Measurements from ENCODE around the gene UPP1. TPM values are rescaled to one million over a fixed set of nuclear protein-coding genes. Genes with fewer than 3 reads are reported as not detected.
A peak's percentile ranks its signal among the peaks of the same experiment; 100 is the strongest.
"Not testable (repeated sequence)": the region's sequence is repeated elsewhere in the genome, so short reads cannot be mapped to it uniquely, and the experiment has no call there.

Gene UPP1
- total and polyA plus RNA-seq, 3 experiments from 2014 or later = 92.3 to 106 (median 93.1) TPM

DNA sequence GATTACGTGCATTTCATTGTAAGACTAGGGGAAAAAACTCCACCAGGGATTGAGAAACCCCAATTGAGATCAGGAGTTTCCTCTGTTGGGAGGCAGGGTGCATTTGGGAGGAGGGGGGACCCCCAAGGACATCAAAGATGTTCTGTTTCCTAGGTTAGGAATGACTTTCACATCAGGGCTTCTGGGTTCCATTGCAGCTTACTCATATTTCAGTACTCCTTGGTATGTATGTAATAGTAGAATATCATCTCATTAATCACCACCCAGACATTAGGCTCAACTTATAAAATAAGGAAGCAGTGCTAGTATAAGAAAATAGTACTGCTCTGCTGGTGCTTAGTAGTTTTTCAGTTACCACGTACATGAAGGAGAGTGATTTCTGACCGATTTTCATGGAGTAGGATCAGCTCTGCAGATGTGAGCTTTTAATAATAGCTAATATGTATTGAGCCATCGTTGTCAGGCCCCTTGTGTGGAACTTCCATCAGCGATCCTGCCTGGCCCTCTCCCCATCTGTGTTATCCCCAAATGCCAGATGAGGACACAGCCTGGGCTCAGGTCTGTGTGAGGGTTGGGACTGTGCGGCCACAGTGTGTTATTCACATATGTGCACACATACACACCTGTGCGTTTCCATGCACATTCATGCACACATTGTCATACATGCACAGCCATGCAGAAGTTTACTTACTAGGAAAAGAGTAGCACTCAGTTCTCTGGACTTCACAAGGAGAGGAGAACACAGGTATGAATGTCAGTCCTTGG is 23.5 kb downstream of the UPP1 start:
- peaks cover 11% of the 10 kb centered on the region for H3K36me3 ChIP-seq (ENCODE audit: insufficient read depth, low read length)
- Mint-ChIP-seq H3K27ac (no peak overlapping the region), H3K4me1 (peaks cover 11 to 12% (median 12%) of the 10 kb centered on the region in 3 donors), H3K27me3 (peaks cover 0 to 2% of the 10 kb centered on the region in 2 donors), H3K9me3 (no peaks in the 10 kb centered on the region), H3K36me3 (peaks cover 0 to 20% (median 5%) of the 10 kb centered on the region in 3 donors), H3K4me3 (no peak overlapping the region)
- no peaks in the 10 kb centered on the region for H3K27me3 ChIP-seq (ENCODE audit: insufficient read depth, low read length, poor library complexity, severe bottlenecking)
- no peak for DNase-seq
- ChIA-PET POLR2A (no interaction called here), CTCF (interaction anchor here (12.9 kb wide), 1 partner anchor 121 kb away, joined by 140 read pairs; no protein-coding TSS in a partner anchor)
- H3K27ac ChIP-seq (ENCODE audit: low read depth, low read length) = no peak overlapping the region
- H3K9me3 ChIP-seq (ENCODE audit: low read length) = no peaks in the 10 kb centered on the region
- H3K4me3 ChIP-seq (ENCODE audit: low read length) = no peak overlapping the region
- peaks cover 13% of the 10 kb centered on the region for H3K4me1 ChIP-seq (ENCODE audit: insufficient read depth, low read length)

DNA sequence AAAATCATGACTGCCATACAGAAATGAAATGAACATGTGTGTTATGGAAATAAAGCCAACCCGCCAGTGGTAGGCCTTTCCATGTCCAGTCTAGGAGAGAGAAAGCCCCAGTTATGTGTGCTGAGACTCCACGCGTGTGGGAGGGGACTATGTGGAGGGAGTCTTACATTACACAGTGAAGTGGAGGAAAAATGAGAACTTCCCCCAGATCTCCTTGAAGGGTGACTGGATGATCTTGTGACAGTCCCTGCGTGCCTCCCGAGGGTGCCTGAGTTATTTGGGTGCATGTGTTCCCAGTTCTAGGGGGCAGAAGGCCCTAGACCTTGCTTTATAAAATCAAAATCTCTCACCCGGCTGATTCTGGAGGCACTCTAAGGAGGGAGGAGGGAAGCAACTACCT is 24.2 kb downstream of the UPP1 start:
- Histone ChIP-seq H3K9me3 (ENCODE audit: low read length) (no peaks in the 10 kb centered on the region), H3K4me1 (ENCODE audit: insufficient read depth, low read length) (peaks cover 13% of the 10 kb centered on the region), H3K4me3 (ENCODE audit: low read length) (no peak overlapping the region), H3K27me3 (ENCODE audit: insufficient read depth, low read length, poor library complexity, severe bottlenecking) (no peaks in the 10 kb centered on the region), H3K27ac (ENCODE audit: low read depth, low read length) (no peak overlapping the region), H3K36me3 (ENCODE audit: insufficient read depth, low read length) (peaks cover 9% of the 10 kb centered on the region)
- peaks cover 11 to 12% (median 12%) of the 10 kb centered on the region in 3 donors for H3K4me1 Mint-ChIP-seq
- ChIA-PET POLR2A (no interaction called here), CTCF (interaction anchor here (1.9 to 12.9 kb wide), 2 partner anchors 121 to 122 kb away, joined by 9 to 140 read pairs; no protein-coding TSS in a partner anchor)
- peaks cover 0 to 13% (median 5%) of the 10 kb centered on the region in 3 donors for H3K36me3 Mint-ChIP-seq
- H3K9me3 Mint-ChIP-seq = no peaks in the 10 kb centered on the region
- no peak overlapping the region for H3K4me3 Mint-ChIP-seq
- H3K27ac Mint-ChIP-seq = no peak overlapping the region
- DNase-seq = no peak
- H3K27me3 Mint-ChIP-seq = peaks cover 0 to 2% of the 10 kb centered on the region in 2 donors

DNA sequence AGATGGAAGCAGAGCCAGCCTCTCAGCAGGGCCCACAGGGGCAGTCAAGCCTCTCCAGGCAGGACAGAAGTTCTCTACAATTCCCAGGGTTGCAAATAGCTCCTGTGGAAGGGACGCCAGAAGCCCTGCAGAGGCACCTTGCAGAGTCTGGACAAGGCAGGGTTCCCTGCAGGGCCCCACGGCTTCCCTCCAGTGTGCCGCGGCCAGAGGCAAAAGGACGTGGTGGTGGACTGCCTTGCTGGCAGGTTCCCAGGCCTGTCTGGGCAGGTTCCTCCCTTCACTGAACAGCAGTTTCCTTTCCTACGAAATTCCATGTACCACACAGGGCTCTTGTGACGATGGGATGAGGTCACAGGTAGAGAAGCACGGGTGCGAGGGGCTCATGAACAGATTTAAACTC is 25.1 kb downstream of the UPP1 start:
- Mint-ChIP-seq H3K4me1 (peaks cover 11 to 12% (median 12%) of the 10 kb centered on the region in 3 donors), H3K4me3 (no peak overlapping the region), H3K36me3 (peaks cover 0 to 5% (median 2%) of the 10 kb centered on the region in 3 donors), H3K27me3 (peaks cover 0 to 2% of the 10 kb centered on the region in 2 donors), H3K9me3 (no peaks in the 10 kb centered on the region), H3K27ac (no peak overlapping the region)
- DNase-seq = no peak
- ChIA-PET POLR2A (no interaction called here), CTCF (interaction anchor here (1.4 to 1.9 kb wide), 2 partner anchors 122 to 169 kb away, joined by 3 to 9 read pairs; no protein-coding TSS in a partner anchor)
- Histone ChIP-seq H3K4me3 (ENCODE audit: low read length) (no peak overlapping the region), H3K27me3 (ENCODE audit: insufficient read depth, low read length, poor library complexity, severe bottlenecking) (no peaks in the 10 kb centered on the region), H3K36me3 (ENCODE audit: insufficient read depth, low read length) (peaks cover 2% of the 10 kb centered on the region), H3K9me3 (ENCODE audit: low read length) (no peaks in the 10 kb centered on the region), H3K4me1 (ENCODE audit: insufficient read depth, low read length) (peaks cover 13% of the 10 kb centered on the region), H3K27ac (ENCODE audit: low read depth, low read length) (no peak overlapping the region)

DNA sequence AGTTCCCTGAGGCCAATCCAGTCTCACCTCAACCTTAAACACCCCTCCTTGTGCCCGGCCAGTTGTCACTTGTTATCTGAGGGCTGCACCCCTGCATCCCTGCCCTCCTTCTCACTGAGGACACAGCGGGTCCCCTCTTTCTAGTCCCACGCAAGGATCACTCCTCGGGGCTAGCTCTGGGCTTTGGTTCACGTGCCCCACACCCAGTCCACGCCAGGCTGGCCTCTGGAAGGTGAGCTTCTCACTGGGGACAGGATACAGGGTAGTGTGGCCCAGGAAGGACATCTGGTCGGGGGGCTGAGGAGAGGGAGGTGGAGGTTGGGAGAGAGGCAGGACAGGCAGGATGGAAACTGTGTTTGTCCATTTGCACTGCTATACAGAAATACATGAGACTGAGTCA is 25.5 kb downstream of the UPP1 start:
- Histone ChIP-seq H3K27ac (ENCODE audit: low read depth, low read length) (no peak overlapping the region), H3K9me3 (ENCODE audit: low read length) (no peaks in the 10 kb centered on the region), H3K36me3 (ENCODE audit: insufficient read depth, low read length) (no peaks in the 10 kb centered on the region), H3K4me3 (ENCODE audit: low read length) (no peak overlapping the region), H3K27me3 (ENCODE audit: insufficient read depth, low read length, poor library complexity, severe bottlenecking) (no peaks in the 10 kb centered on the region), H3K4me1 (ENCODE audit: insufficient read depth, low read length) (peaks cover 11% of the 10 kb centered on the region)
- Mint-ChIP-seq H3K36me3 (peaks cover 0 to 2% (median 2%) of the 10 kb centered on the region in 3 donors), H3K27me3 (peaks cover 0 to 2% of the 10 kb centered on the region in 2 donors), H3K27ac (peak overlapping the region in 2 of 8 donors; percentile 40 to 55), H3K4me3 (no peak overlapping the region), H3K9me3 (no peaks in the 10 kb centered on the region), H3K4me1 (peaks cover 10 to 11% (median 11%) of the 10 kb centered on the region in 3 donors)
- DNase-seq = no peak
- ChIA-PET POLR2A (no interaction called here), CTCF (interaction anchor here (1.4 to 1.9 kb wide), 2 partner anchors 123 to 170 kb away, joined by 3 to 9 read pairs; no protein-coding TSS in a partner anchor)

DNA sequence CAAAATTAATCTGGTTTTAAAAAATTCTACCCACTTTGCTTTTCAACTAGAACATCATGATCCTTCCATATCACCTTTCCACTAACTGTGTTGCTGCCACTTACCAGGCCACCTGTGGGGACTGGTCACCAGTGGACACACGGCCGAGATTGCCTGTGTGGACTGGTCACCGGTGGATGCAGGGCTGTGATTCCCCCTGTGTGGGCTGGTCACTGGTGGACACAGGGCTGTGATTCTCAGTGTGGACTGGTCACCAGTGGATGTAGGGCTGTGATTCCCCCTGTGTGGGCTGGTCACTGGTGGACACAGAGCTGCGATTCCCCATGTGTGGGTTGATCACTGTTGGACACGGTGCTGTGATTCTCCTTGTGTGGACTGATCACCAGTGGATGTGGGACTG is 27.0 kb downstream of the UPP1 start:
- ChIA-PET CTCF (interaction anchor here (1.0 kb wide), 1 partner anchor 124 kb away, joined by 3 read pairs; no protein-coding TSS in a partner anchor), POLR2A (no interaction called here)
- Histone ChIP-seq H3K36me3 (ENCODE audit: insufficient read depth, low read length) (no peaks in the 10 kb centered on the region), H3K4me3 (ENCODE audit: low read length) (no peak overlapping the region), H3K27me3 (ENCODE audit: insufficient read depth, low read length, poor library complexity, severe bottlenecking) (no peaks in the 10 kb centered on the region), H3K4me1 (ENCODE audit: insufficient read depth, low read length) (no peaks in the 10 kb centered on the region), H3K9me3 (ENCODE audit: low read length) (no peaks in the 10 kb centered on the region), H3K27ac (ENCODE audit: low read depth, low read length) (no peak overlapping the region)
- no peaks in the 10 kb centered on the region for H3K4me1 Mint-ChIP-seq
- no peak overlapping the region for H3K27ac Mint-ChIP-seq
- H3K9me3 Mint-ChIP-seq = no peaks in the 10 kb centered on the region
- DNase-seq = no peak
- no peak overlapping the region for H3K4me3 Mint-ChIP-seq
- H3K36me3 Mint-ChIP-seq = no peaks in the 10 kb centered on the region
- H3K27me3 Mint-ChIP-seq = peaks cover 0 to 2% of the 10 kb centered on the region in 2 donors

DNA sequence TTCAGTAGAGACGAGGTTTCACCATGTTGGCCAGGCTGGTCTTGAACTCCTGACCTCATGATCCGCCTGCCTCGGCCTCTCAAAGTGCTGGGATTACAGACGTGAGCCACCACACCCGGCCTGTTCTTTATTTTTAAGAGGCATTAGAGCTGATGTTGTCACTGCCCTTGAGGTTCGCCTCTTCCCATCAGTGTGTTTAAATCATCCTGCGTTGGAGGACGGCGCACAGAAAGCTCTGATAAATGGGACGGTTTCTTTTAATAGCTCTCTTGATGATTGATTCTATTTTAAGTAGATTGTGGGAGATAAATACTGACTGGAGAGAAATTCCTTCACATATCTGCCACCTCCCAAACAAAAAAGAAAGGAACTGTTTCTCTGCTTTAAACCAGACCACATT is 29.0 kb downstream of the UPP1 start:
- Histone ChIP-seq H3K9me3 (ENCODE audit: low read length) (no peaks in the 10 kb centered on the region), H3K27me3 (ENCODE audit: insufficient read depth, low read length, poor library complexity, severe bottlenecking) (no peaks in the 10 kb centered on the region), H3K4me1 (ENCODE audit: insufficient read depth, low read length) (no peaks in the 10 kb centered on the region), H3K36me3 (ENCODE audit: insufficient read depth, low read length) (no peaks in the 10 kb centered on the region), H3K27ac (ENCODE audit: low read depth, low read length) (no peak overlapping the region), H3K4me3 (ENCODE audit: low read length) (no peak overlapping the region)
- ChIA-PET POLR2A (no interaction called here), CTCF (no interaction called here)
- Mint-ChIP-seq H3K36me3 (no peaks in the 10 kb centered on the region), H3K27me3 (peaks cover 0 to 2% of the 10 kb centered on the region in 2 donors), H3K9me3 (no peaks in the 10 kb centered on the region), H3K27ac (no peak overlapping the region), H3K4me3 (no peak overlapping the region), H3K4me1 (no peaks in the 10 kb centered on the region)
- no peak for DNase-seq

DNA sequence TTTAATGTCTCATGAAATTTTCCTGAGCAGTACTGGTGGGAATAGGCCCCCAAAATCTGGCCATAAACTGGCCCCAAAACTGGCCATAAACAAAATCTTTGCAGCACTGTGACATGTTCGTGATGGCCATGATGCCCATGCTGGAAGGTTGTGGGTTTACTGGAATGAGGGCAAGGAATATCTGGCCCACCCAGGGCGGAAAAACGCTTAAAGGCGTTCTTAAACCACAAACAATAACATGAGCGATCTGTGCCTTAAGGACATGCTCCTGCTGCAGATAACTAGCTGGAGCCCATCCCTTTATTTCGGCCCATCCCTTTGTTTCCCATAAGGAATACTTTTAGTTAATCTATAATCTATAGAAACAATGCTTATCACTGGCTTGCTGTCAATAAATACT is 31.5 kb downstream of the UPP1 start:
- DNase-seq; POLR2A ChIA-PET; H3K27ac ChIP-seq (ENCODE audit: low read depth, low read length); H3K9me3 Mint-ChIP-seq; H3K4me1 ChIP-seq (ENCODE audit: insufficient read depth, low read length); H3K9me3 ChIP-seq (ENCODE audit: low read length); H3K4me3 Mint-ChIP-seq; H3K36me3 Mint-ChIP-seq; H3K36me3 ChIP-seq (ENCODE audit: insufficient read depth, low read length); H3K27me3 ChIP-seq (ENCODE audit: insufficient read depth, low read length, poor library complexity, severe bottlenecking); H3K27ac Mint-ChIP-seq; H3K4me3 ChIP-seq (ENCODE audit: low read length); H3K4me1 Mint-ChIP-seq: not testable (repeated sequence)
- CTCF ChIA-PET = interaction anchor here (1.8 to 3.1 kb wide), 3 partner anchors 10 to 176 kb away, joined by 5 to 12 read pairs (median 8); no protein-coding TSS in a partner anchor
- peaks cover 2 to 10% of the 10 kb centered on the region in 2 donors for H3K27me3 Mint-ChIP-seq

DNA sequence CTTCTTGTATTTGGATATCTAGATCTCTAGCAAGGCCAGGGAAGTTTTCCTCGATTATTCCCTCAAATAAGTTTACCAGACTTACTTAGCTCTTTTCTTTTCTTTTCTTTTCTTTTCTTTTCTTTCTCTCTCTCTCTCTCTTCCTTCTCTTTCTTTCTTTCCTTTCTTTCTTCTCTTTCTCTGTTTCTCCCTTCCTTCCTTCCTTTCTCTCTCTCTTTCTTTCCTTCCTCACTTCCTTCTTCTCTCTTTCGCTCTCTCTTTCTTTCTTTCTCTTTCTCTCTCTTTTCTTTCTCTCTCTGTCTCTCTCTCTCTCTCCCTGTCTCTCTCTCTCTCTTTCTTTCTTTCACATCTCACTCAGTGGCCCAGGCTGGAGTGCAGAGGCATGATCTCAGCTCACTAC is 37.0 kb downstream of the UPP1 start:
- peaks cover 8 to 16% (median 12%) of the 10 kb centered on the region in 5 donors for H3K9me3 Mint-ChIP-seq
- Histone ChIP-seq H3K9me3 (ENCODE audit: low read length) (no peaks in the 10 kb centered on the region), H3K36me3 (ENCODE audit: insufficient read depth, low read length) (no peaks in the 10 kb centered on the region), H3K4me3 (ENCODE audit: low read length) (no peak overlapping the region), H3K27ac (ENCODE audit: low read depth, low read length) (no peak overlapping the region), H3K4me1 (ENCODE audit: insufficient read depth, low read length) (no peaks in the 10 kb centered on the region), H3K27me3 (ENCODE audit: insufficient read depth, low read length, poor library complexity, severe bottlenecking) (no peaks in the 10 kb centered on the region)
- no peak overlapping the region for H3K27ac Mint-ChIP-seq
- ChIA-PET POLR2A (no interaction called here), CTCF (no interaction called here)
- DNase-seq = no peak
- H3K27me3 Mint-ChIP-seq = peaks cover 17 to 35% of the 10 kb centered on the region in 2 donors
- H3K4me3 Mint-ChIP-seq = no peak overlapping the region
- no peaks in the 10 kb centered on the region for H3K4me1 Mint-ChIP-seq
- H3K36me3 Mint-ChIP-seq = peaks cover 0 to 3% (median 2%) of the 10 kb centered on the region in 3 donors
